ENCODE data around the gene CRCP.

Gene CRCP

GRCh38 chr7:66185680-66186187, 71.1 kb downstream of the CRCP start:
- Histone ChIP-seq H3K9ac (ENCODE audit: low read length) (no peak overlapping the region), H3K9me3 (ENCODE audit: low read length) (no peaks in the 10 kb centered on the region), H3K4me1 (ENCODE audit: insufficient read depth, low read length, severe bottlenecking) (no peaks in the 10 kb centered on the region), H3K27me3 (ENCODE audit: insufficient read depth, low read length) (peaks cover 19% of the 10 kb centered on the region), H3K79me2 (ENCODE audit: insufficient read depth, low read length) (no peaks in the 10 kb centered on the region), H3K4me2 (ENCODE audit: low read length) (no peak overlapping the region), H3K36me3 (ENCODE audit: insufficient read depth, low read length) (no peaks in the 10 kb centered on the region; the same call in 1 of the 2 replicates), H3F3A (ENCODE audit: insufficient read depth, low read length) (no peaks in the 10 kb centered on the region), H4K20me1 (ENCODE audit: insufficient read depth, low read length) (no peaks in the 10 kb centered on the region), H3K27ac (ENCODE audit: low read depth, low read length, poor library complexity, severe bottlenecking) (no peak overlapping the region), H2AFZ (ENCODE audit: low read length) (no peak overlapping the region), H3K4me3 (ENCODE audit: low read depth, low read length, poor library complexity, severe bottlenecking) (no peak overlapping the region), H3K9me2 (ENCODE audit: low read depth, low read length) (no peaks in the 10 kb centered on the region)
- TF ChIP-seq EZH2 (IDR thresholded peaks at IDR 0.05; ENCODE audit: borderline replicate concordance, low read length): no peak
- TF ChIP-seq, protein P1, sequence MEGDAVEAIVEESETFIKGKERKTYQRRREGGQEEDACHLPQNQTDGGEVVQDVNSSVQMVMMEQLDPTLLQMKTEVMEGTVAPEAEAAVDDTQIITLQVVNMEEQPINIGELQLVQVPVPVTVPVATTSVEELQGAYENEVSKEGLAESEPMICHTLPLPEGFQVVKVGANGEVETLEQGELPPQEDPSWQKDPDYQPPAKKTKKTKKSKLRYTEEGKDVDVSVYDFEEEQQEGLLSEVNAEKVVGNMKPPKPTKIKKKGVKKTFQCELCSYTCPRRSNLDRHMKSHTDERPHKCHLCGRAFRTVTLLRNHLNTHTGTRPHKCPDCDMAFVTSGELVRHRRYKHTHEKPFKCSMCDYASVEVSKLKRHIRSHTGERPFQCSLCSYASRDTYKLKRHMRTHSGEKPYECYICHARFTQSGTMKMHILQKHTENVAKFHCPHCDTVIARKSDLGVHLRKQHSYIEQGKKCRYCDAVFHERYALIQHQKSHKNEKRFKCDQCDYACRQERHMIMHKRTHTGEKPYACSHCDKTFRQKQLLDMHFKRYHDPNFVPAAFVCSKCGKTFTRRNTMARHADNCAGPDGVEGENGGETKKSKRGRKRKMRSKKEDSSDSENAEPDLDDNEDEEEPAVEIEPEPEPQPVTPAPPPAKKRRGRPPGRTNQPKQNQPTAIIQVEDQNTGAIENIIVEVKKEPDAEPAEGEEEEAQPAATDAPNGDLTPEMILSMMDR (IDR thresholded peaks at IDR 0.05; ENCODE audit: low read length): no peak

DNA sequence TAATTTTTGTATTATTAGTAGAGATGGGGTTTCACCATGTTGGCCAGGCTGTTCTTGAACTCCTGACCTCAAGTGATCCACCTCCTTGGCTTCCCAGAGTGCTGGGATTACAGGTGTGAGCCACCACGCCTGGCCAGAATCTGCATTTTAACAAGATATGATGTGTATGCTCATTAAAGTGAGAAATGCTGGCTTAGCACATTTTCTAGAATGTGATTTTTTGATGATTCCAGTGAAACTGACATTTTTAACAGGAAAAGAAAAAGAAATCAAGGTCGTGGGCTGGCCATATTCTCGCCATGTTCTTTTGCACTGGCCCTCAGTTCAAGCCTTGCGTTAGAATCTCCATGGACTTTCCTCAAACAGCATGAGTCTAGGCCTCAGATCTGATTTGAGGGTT, 72.3 kb downstream of the CRCP start:
- H3K9me3 ChIP-seq (ENCODE audit: low read length): no peaks in the 10 kb centered on the region
- no peak overlapping the region for H3K4me3 ChIP-seq (ENCODE audit: low read depth, low read length, poor library complexity, severe bottlenecking)
- H3K4me1 ChIP-seq (ENCODE audit: insufficient read depth, low read length, severe bottlenecking): no peaks in the 10 kb centered on the region
- H3K36me3 ChIP-seq (ENCODE audit: insufficient read depth, low read length): no peaks in the 10 kb centered on the region; the same call in 1 of the 2 replicates
- no peaks in the 10 kb centered on the region for H4K20me1 ChIP-seq (ENCODE audit: insufficient read depth, low read length)
- no peak overlapping the region for H3K27ac ChIP-seq (ENCODE audit: low read depth, low read length, poor library complexity, severe bottlenecking)
- TF ChIP-seq EZH2 (IDR thresholded peaks at IDR 0.05; ENCODE audit: borderline replicate concordance, low read length): no peak
- TF ChIP-seq, protein P1 (IDR thresholded peaks at IDR 0.05; ENCODE audit: low read length): no peak
- peaks cover 19% of the 10 kb centered on the region for H3K27me3 ChIP-seq (ENCODE audit: insufficient read depth, low read length)
- no peaks in the 10 kb centered on the region for H3K9me2 ChIP-seq (ENCODE audit: low read depth, low read length)
- H3F3A ChIP-seq (ENCODE audit: insufficient read depth, low read length): no peaks in the 10 kb centered on the region
- no peak overlapping the region for H3K4me2 ChIP-seq (ENCODE audit: low read length)
- H3K9ac ChIP-seq (ENCODE audit: low read length): no peak overlapping the region
- H2AFZ ChIP-seq (ENCODE audit: low read length): no peak overlapping the region
- H3K79me2 ChIP-seq (ENCODE audit: insufficient read depth, low read length): no peaks in the 10 kb centered on the region

- no peak overlapping the region for H3K4me2 ChIP-seq (ENCODE audit: low read length)
Observed at GRCh38 chr7:66187905-66188304, 73.3 kb downstream of the CRCP start.

More at GRCh38 chr7:66187905-66188304, 73.3 kb downstream of the CRCP start:
- Histone ChIP-seq H3K27ac (ENCODE audit: low read depth, low read length, poor library complexity, severe bottlenecking) (no peak overlapping the region), H3K27me3 (ENCODE audit: insufficient read depth, low read length) (peaks cover 19% of the 10 kb centered on the region), H3K9me3 (ENCODE audit: low read length) (no peaks in the 10 kb centered on the region), H3K4me1 (ENCODE audit: insufficient read depth, low read length, severe bottlenecking) (no peaks in the 10 kb centered on the region), H3K36me3 (ENCODE audit: insufficient read depth, low read length) (no peaks in the 10 kb centered on the region; the same call in 1 of the 2 replicates), H3K4me3 (ENCODE audit: low read depth, low read length, poor library complexity, severe bottlenecking) (no peak overlapping the region), H2AFZ (ENCODE audit: low read length) (no peak overlapping the region), H3F3A (ENCODE audit: insufficient read depth, low read length) (no peaks in the 10 kb centered on the region), H3K9me2 (ENCODE audit: low read depth, low read length) (no peaks in the 10 kb centered on the region), H3K79me2 (ENCODE audit: insufficient read depth, low read length) (no peaks in the 10 kb centered on the region), H3K9ac (ENCODE audit: low read length) (no peak overlapping the region), H4K20me1 (ENCODE audit: insufficient read depth, low read length) (no peaks in the 10 kb centered on the region)
- TF ChIP-seq, protein P1 (IDR thresholded peaks at IDR 0.05; ENCODE audit: low read length): no peak
- TF ChIP-seq EZH2 (IDR thresholded peaks at IDR 0.05; ENCODE audit: borderline replicate concordance, low read length): no peak
